HCT116 (cell line): ENCODE measurements around the gene HCN2. TPM values are rescaled to one million over a fixed set of nuclear protein-coding genes. Genes with fewer than 3 reads are reported as not detected.

Source experiments
- ATAC-seq: fragments of 200-7000 bp; cut with Tn5 transposase; 2 replicates; pipeline ENCODE4 v1.9.1; 2020; ENCODE audit warnings: mild to moderate bottlenecking, moderate library complexity
- BruUV-seq: library from RNA; stranded (reverse); fragments of 400-500 nt; replicated peaks from 2 replicates; lab custom pipeline; 2021; lab: Mats Ljungman, UMichigan
- CTCF ChIA-PET: fragments of 300-600 bp; sonication (Branson Sonifier 250); formaldehyde crosslinking; loops from one replicate; lab custom pipeline; 2021; ENCODE audit warnings: antibody characterized with exemption; lab: Charles Lee
- POLR2A ChIA-PET: fragments of 300-600, 350-600 bp; sonication (Branson Sonifier 250); formaldehyde crosslinking; loops from one replicate; lab custom pipeline; 2021; ENCODE audit warnings: antibody characterized with exemption; lab: Charles Lee
- RAD21 ChIA-PET, 2 experiments: fragments of 300-600 bp; sonication (Branson Sonifier 250); formaldehyde crosslinking; loops; one replicate each; lab custom pipeline; 2023; ENCODE audit warnings: low total read pairs in 2 of 2; ENCODE audit not compliant: uncharacterized antibody in 2 of 2, unreplicated experiment in 2 of 2, low non-redundant PET in 1 of 2; lab: Charles Lee
- DNase-seq: peaks from one replicate; pipeline ENCODE4 v3.0.0-alpha.2; 2010; ENCODE audit warnings: low read depth, low spot score
- H2AFZ ChIP-seq: fragments of 200-600 bp; shearing (Covaris generic), sonication (generic); 2 replicates; pipeline ENCODE4 v1.6.1; 2017; ENCODE audit warnings: low read depth, mixed run types, mixed read lengths, antibody characterized with exemption, low read length; ENCODE audit not compliant: poor library complexity, severe bottlenecking
- H3K27ac ChIP-seq: 2 replicates; pipeline ENCODE4 v1.5.1; 2012; ENCODE audit warnings: low read depth, low read length
- H3K27me3 ChIP-seq: fragments of 200-600 bp; sonication (generic); 2 replicates; pipeline ENCODE4 v1.6.1; 2016; ENCODE audit warnings: mixed run types, low read length, mixed read lengths; ENCODE audit not compliant: insufficient read depth
- H3K36me3 ChIP-seq, 2 experiments: fragments of 200-500 bp in 1 of 2; fragments of 200-600 bp in 1 of 2; sonication (Bioruptor generic) in 1 of 2; sonication (generic) in 1 of 2; 2 replicates each; pipeline versions ENCODE4 v1.5.1 to v1.6.1; 2014 to 2016; ENCODE audit warnings: low read length in 2 of 2, inconsistent platforms in 1 of 2, mixed read lengths in 1 of 2, mixed run types in 1 of 2; ENCODE audit not compliant: insufficient read depth in 2 of 2, control insufficient read depth in 1 of 2
- H3K4me1 ChIP-seq, 2 experiments: fragments of 200-600 bp in 1 of 2; sonication (generic) in 1 of 2; 2 replicates each; pipeline versions ENCODE4 v1.5.1 to v1.6.1; 2012 to 2017; ENCODE audit warnings: low read length in 2 of 2, inconsistent platforms in 1 of 2, mild to moderate bottlenecking in 1 of 2, mixed read lengths in 1 of 2, mixed run types in 1 of 2, moderate library complexity in 1 of 2; ENCODE audit not compliant: insufficient read depth in 2 of 2, control insufficient read depth in 1 of 2
- H3K4me2 ChIP-seq: fragments of 200-600 bp; sonication (generic); 2 replicates; pipeline ENCODE4 v1.6.1; 2017; ENCODE audit warnings: mixed run types, low read length, mixed read lengths
- H3K4me3 ChIP-seq, 2 experiments: fragments of 200-600 bp in 1 of 2; sonication (generic) in 1 of 2; replicated peaks in 1 of 2; 2 replicates each; pipeline ENCODE4 v1.5.1; 2011 to 2016; ENCODE audit warnings: low read length in 2 of 2, control low read depth in 1 of 2, low read depth in 1 of 2, mild to moderate bottlenecking in 1 of 2, mixed read lengths in 1 of 2, mixed run types in 1 of 2
- H3K79me2 ChIP-seq: fragments of 200-600 bp; sonication (generic); 2 replicates; pipeline ENCODE4 v1.6.1; 2017; ENCODE audit warnings: mild to moderate bottlenecking, mixed run types, low read length, moderate library complexity, mixed read lengths; ENCODE audit not compliant: insufficient read depth
- H3K9ac ChIP-seq: fragments of 200-600 bp; sonication (generic); 2 replicates; pipeline ENCODE4 v1.6.1; 2016; ENCODE audit warnings: low read length, mixed read lengths
- H3K9me2 ChIP-seq: fragments of 200-600 bp; sonication (generic), shearing (Covaris generic); 2 replicates; pipeline ENCODE4 v1.6.1; 2017; ENCODE audit warnings: mixed run types, mild to moderate bottlenecking, moderate library complexity; ENCODE audit not compliant: insufficient read depth
- H3K9me3 ChIP-seq, 2 experiments: fragments of 200-500 bp in 1 of 2; fragments of 200-600 bp in 1 of 2; sonication (Bioruptor generic) in 1 of 2; sonication (generic) in 1 of 2; 2 replicates each; pipeline ENCODE4 v1.6.1; 2014 to 2017; ENCODE audit warnings: low read length in 2 of 2, mixed read lengths in 2 of 2, inconsistent platforms in 1 of 2, low read depth in 1 of 2, mild to moderate bottlenecking in 1 of 2, mixed run types in 1 of 2, moderate library complexity in 1 of 2; ENCODE audit not compliant: control insufficient read depth in 1 of 2, insufficient read depth in 1 of 2
- H4K20me1 ChIP-seq: fragments of 200-600 bp; sonication (generic), shearing (Covaris generic); 2 replicates; pipeline ENCODE4 v1.6.1; 2017; ENCODE audit warnings: mixed run types, mild to moderate bottlenecking, moderate library complexity; ENCODE audit not compliant: insufficient read depth
- ATF3 ChIP-seq: IDR thresholded peaks from 2 replicates; pipeline ENCODE4 v1.6.1; 2012
- CBX3 ChIP-seq: IDR thresholded peaks from 2 replicates; pipeline ENCODE4 v1.6.1; 2012; ENCODE audit warnings: low read depth
- CEBPB ChIP-seq: IDR thresholded peaks from 2 replicates; pipeline ENCODE4 v1.6.1; 2012; ENCODE audit warnings: low read depth
- CTCF ChIP-seq, 3 experiments: fragments of 200-600 bp in 1 of 3; sonication (generic) in 1 of 3; IDR thresholded peaks in 2 of 3; conservative IDR thresholded peaks in 1 of 3; 2 replicates each; pipeline ENCODE4 v1.5.1; 2012 to 2017; ENCODE audit warnings: low read depth in 2 of 3, low read length in 2 of 3, antibody characterized with exemption in 1 of 3, borderline replicate concordance in 1 of 3, control low read depth in 1 of 3, mild to moderate bottlenecking in 1 of 3, mixed read lengths in 1 of 3, mixed run types in 1 of 3, moderate library complexity in 1 of 3; ENCODE audit not compliant: insufficient read depth in 1 of 3
- EGR1 ChIP-seq: IDR thresholded peaks from 2 replicates; pipeline ENCODE4 v1.6.1; 2012; ENCODE audit warnings: low read depth
- EZH2 ChIP-seq: fragments of 200-600 bp; sonication (generic); IDR thresholded peaks from 2 replicates; pipeline ENCODE4 v1.6.1; 2017; ENCODE audit warnings: antibody characterized with exemption, mixed run types
- EZH2phosphoT487 ChIP-seq: fragments of 200-600 bp; IDR thresholded peaks from 2 replicates; pipeline ENCODE4 v1.6.1; 2018; ENCODE audit warnings: antibody characterized with exemption, borderline replicate concordance
- FOSL1 ChIP-seq: IDR thresholded peaks from 2 replicates; pipeline ENCODE4 v1.6.1; 2012; ENCODE audit warnings: low read depth
- JUND ChIP-seq: IDR thresholded peaks from 2 replicates; pipeline ENCODE4 v1.6.1; 2012
- POLR2A ChIP-seq: IDR thresholded peaks from 2 replicates; pipeline ENCODE4 v1.7.0; 2011; ENCODE audit warnings: borderline replicate concordance; ENCODE audit not compliant: insufficient read depth, insufficient read length; ENCODE audit errors: extremely low read depth
- RAD21 ChIP-seq: IDR thresholded peaks from 2 replicates; pipeline ENCODE4 v1.6.1; 2012; ENCODE audit warnings: low read depth, mild to moderate bottlenecking
- REST ChIP-seq: IDR thresholded peaks from 2 replicates; pipeline ENCODE4 v1.6.1; 2012; ENCODE audit warnings: low read depth
- SIN3A ChIP-seq: IDR thresholded peaks from 2 replicates; pipeline ENCODE4 v1.6.1; 2012; ENCODE audit warnings: low read depth
- TCF7L2 ChIP-seq: IDR thresholded peaks from 2 replicates; pipeline ENCODE4 v1.7.0; 2011; ENCODE audit warnings: borderline replicate concordance, inconsistent platforms; ENCODE audit not compliant: insufficient read depth, insufficient read length; ENCODE audit errors: extremely low read depth
- ZFX ChIP-seq: fragments of 450-650 bp; IDR thresholded peaks from 2 replicates; pipeline ENCODE4 v1.6.1; 2017
- intact Hi-C: fragments of 100-400 bp; cut with micrococcal nuclease; formaldehyde crosslinking; loops from 2 replicates; pipeline ENCODE4 v1.10.0; 2022
- total RNA-seq: library from RNA; stranded (reverse); gene quantifications from one replicate; pipeline ENCODE4 v1.2.1, GENCODE V29; 2021; ENCODE audit not compliant: unreplicated experiment

HCN2 gene
- total RNA-seq, 1 experiment from 2014 or later, result 2.4 TPM

- TF ChIP-seq ZFX (no peak), POLR2A (no peak), CTCF (IDR thresholded peaks at IDR 0.05 in 2 of 3, conservative IDR thresholded peaks at IDR 0.05 in 1 of 3; ENCODE audit: borderline replicate concordance in 1 of 3, insufficient read depth in 1 of 3, low read depth in 2 of 3, low read length in 2 of 3) (no peak), REST (no peak), SIN3A (no peak), CBX3 (no peak), EZH2phosphoT487 (no peak), ATF3 (no peak), EGR1 (no peak), CEBPB (no peak), EZH2 (no peak), JUND (no peak), RAD21 (no peak), TCF7L2 (no peak), FOSL1 (no peak)
- TF ChIP-seq, all 23 proteins: peak for 0
- RAD21 ChIA-PET, result no interaction called here
- CTCF ChIA-PET, result no interaction called here
- peaks cover 23% of the 10 kb centered on the region for H3K79me2 ChIP-seq
- H3K4me2 ChIP-seq, result peak overlapping the region; percentile 50
- no TSS peak for BruUV-seq
- H2AFZ ChIP-seq, result no peak overlapping the region
- H3K9me2 ChIP-seq, result no peaks in the 10 kb centered on the region
- peaks cover 5 to 57% of the 10 kb centered on the region in 2 experiments for H3K36me3 ChIP-seq
- peaks cover 4 to 21% of the 10 kb centered on the region in 2 experiments; a peak in 3 of 4 replicates for H3K4me1 ChIP-seq
- H3K9me3 ChIP-seq, result no peaks in the 10 kb centered on the region
- ATAC-seq (no peak), DNase-seq (no peak)
- intact Hi-C loops, result no loop called here
- no peaks in the 10 kb centered on the region for H4K20me1 ChIP-seq
- H3K27me3 ChIP-seq, result no peaks in the 10 kb centered on the region
- peak overlapping the region; percentile 53; the same call in 1 of the 2 replicates for H3K27ac ChIP-seq
- POLR2A ChIA-PET, result no interaction called here
- no peak overlapping the region for H3K4me3 ChIP-seq
- 0 out of 2 replicates have a peak overlapping the region, but pooled peaks have one; percentile 3 for H3K9ac ChIP-seq
Measured at GRCh38 chr19:624433-625109, 34.9 kb downstream of the HCN2 start.
